Measurements from ENCODE around the gene THBS3. TPM values are rescaled to one million over a fixed set of nuclear protein-coding genes. Genes with fewer than 3 reads are reported as not detected.

Gene THBS3
- 56.6 TPM for polyA plus RNA-seq (2013, experiment 1 of 4)
- polyA plus RNA-seq (2013, experiment 2 of 4), result 55.5 TPM
- 46.8 TPM for polyA plus RNA-seq (2013, experiment 3 of 4)
- polyA plus RNA-seq (2013, experiment 4 of 4), result 51.5 TPM

DNA sequence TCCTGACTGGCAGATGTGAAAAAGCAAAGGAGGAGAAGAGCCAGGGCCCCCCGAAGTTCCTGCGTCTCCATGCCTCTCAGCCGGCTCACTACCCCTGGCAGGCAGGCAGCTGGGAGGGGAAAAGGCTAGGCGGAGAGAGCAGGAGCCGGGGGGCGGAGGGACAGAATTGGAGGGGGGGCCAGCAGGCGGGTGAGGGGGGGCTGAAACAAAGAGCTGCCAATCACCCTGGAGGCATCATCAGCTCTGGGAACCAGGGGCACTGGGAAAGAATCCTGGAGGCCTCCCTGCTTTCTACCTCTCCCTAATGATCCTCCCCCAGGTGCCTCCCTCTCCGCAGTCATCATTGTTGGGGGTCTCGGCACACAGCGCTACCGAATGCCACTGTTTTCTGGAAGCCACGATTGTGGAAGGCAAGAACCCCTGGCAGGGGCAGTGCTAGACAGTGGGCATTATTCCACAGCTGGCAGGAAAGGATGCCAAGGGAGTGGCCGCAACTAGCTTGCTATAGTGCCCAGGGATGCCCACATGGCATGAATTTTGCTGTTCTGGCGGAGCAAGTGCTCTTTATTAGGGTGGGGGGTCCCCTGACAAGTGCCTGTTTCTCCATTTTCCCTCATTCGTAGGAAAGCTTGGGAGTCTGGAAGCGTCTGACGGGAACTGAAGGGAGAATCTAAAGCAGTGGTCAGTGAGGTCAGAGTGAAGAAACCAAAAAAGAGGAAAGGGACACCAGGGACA lies at the start of gene THBS3:
TSS of gene THBS3 (minus strand) at position 92 of the 735 bp plus-strand sequence. CDS start at position 71, 21 bp downstream.
- Histone ChIP-seq H3K4me1 (ENCODE audit: control insufficient read depth, insufficient read depth, low read length) (peaks cover 23% of the 10 kb centered on the region), H3K9me3 (ENCODE audit: control insufficient read depth, low read length) (no peaks in the 10 kb centered on the region), H3K27me3 (ENCODE audit: control insufficient read depth, insufficient read depth, low read length, poor library complexity, severe bottlenecking) (no peaks in the 10 kb centered on the region), H3K36me3 (ENCODE audit: control insufficient read depth, insufficient read depth, low read length) (no peaks in the 10 kb centered on the region), H3K27ac (ENCODE audit: insufficient read depth, low read depth, low read length, poor library complexity, severe bottlenecking) (peak within 1 kb of the TSS; percentile 100), H3K4me3 (ENCODE audit: insufficient read depth, low read depth, low read length) (peak within 1 kb of the TSS; percentile 94)
- 6% methylated on average over 17 of the region's 17 CpGs for WGBS, 2 experiments

DNA sequence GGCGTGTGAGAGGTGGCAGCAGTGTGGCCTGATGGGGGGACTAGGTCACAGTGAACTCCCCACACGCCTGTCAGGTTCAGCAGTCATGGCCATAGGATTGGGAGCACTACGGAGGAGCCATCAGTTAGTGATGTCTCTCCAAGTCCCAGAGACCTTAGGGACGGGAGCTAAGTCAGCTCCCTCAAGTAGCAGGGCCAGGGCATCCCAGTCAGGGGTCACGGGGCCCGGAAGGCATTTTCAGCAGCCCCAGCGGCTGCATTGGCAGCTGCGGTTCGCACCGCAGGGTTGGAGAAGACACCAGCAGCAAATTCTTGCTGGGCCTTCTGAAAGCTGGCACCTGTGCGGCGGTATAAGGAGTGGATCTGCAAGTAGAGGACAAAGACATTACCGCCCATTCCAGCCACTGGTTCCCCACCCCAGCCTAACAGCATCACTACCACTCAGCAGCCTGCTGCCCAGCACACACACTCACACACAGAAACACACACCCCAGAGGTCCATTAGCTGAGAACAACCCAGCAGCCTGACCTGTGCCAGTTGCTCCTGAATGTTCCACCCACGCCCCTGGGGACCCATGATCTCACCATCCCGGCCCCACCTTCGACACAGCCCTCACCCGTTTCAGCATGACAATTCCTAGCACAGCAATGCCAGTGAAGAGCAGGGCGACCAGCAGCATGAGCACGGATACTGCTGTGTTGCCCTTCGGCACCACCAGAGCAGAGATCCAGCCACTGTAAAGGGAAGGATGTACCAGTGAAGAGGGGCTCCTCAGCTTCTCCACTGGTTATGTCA lies 48.6 kb upstream of the THBS3 start:
- Histone ChIP-seq H3K4me3 (ENCODE audit: insufficient read depth, low read depth, low read length) (peak overlapping the region; percentile 72), H3K9me3 (ENCODE audit: control insufficient read depth, low read length) (no peaks in the 10 kb centered on the region), H3K36me3 (ENCODE audit: control insufficient read depth, insufficient read depth, low read length) (peaks cover 9% of the 10 kb centered on the region), H3K4me1 (ENCODE audit: control insufficient read depth, insufficient read depth, low read length) (peaks cover 23% of the 10 kb centered on the region), H3K27ac (ENCODE audit: insufficient read depth, low read depth, low read length, poor library complexity, severe bottlenecking) (no peak overlapping the region), H3K27me3 (ENCODE audit: control insufficient read depth, insufficient read depth, low read length, poor library complexity, severe bottlenecking) (no peaks in the 10 kb centered on the region)
- WGBS, 2 experiments, result 89 to 90% methylated on average over 20 of the region's 20 CpGs

DNA sequence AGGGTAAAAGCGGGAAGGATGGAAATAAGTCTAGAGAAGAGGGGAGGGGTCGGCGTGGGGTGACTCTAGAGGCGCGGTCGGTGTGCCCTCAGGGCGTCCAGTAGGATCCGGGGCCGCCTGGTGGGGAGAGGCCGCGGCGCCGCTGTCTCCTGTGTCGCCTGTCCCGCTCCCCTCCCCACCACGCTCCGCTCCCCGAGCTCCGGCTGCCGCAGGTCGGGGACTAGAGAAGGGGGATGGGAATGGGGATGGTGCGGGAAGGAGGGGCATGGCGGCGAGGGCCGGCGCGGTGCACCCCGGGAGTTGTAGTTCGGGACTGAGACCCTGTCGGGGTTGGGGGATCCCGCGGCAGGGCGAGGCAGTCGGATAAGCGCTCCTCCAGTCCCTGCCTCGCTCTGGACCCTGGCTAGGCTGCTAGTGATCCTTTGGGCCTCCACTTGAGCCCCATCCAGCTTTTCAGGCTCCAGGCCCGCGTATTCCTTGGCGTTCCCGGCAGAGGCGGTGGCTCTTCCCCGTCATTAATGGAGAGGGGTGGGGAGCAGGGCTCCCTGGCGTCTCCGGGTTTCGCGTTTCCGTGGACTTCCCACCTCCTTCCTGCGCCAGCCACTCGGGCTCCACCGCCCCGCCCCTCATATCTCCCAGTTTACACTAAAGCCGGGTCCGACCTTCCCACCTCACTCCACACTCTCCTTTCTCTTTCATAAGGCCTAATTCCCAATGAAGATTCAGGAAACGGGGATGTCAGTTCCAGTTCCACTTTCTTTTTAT lies 47.7 kb upstream of the THBS3 start, which contains the start of gene ENTREP3:
TSS of gene ENTREP3 (minus strand) at position 241 of the 765 bp plus-strand sequence. CDS start 606 bp downstream, outside the sequence.
- Histone ChIP-seq H3K27ac (ENCODE audit: insufficient read depth, low read depth, low read length, poor library complexity, severe bottlenecking) (no peak within 1 kb of the TSS), H3K36me3 (ENCODE audit: control insufficient read depth, insufficient read depth, low read length) (peaks cover 9% of the 10 kb centered on the region), H3K4me1 (ENCODE audit: control insufficient read depth, insufficient read depth, low read length) (peaks cover 23% of the 10 kb centered on the region), H3K27me3 (ENCODE audit: control insufficient read depth, insufficient read depth, low read length, poor library complexity, severe bottlenecking) (no peaks in the 10 kb centered on the region), H3K4me3 (ENCODE audit: insufficient read depth, low read depth, low read length) (peak within 1 kb of the TSS; percentile 72), H3K9me3 (ENCODE audit: control insufficient read depth, low read length) (no peaks in the 10 kb centered on the region)
- WGBS, 2 experiments, result 4% methylated on average over 54 of the region's 54 CpGs

DNA sequence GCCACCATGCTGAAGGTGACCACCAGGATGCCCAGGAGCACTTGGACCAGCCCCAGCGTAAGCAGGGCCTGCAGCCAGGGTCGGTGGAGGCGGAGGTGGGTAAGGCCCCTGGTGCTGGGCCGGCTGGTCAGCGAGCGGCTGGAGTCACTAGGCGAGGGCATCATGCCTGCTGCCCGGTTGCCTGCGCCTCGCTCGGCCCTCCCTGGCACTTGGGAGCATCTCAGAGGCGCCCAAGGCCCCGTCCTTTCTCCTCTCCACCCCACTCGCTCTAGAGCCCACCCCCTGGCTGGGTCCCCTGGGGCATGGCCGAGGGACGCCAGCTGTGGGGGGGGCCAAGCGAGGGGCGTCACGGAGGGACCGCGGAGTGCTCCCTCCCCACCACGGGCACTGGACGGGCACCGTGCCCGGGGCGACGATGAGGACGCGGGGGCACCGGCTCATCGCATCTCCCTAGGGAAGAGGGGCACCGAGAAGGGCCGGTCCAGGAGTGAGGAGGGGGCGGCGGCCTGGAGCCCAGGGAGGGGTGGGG lies 47.1 kb upstream of the THBS3 start:
- Histone ChIP-seq H3K36me3 (ENCODE audit: control insufficient read depth, insufficient read depth, low read length) (peaks cover 9% of the 10 kb centered on the region), H3K4me3 (ENCODE audit: insufficient read depth, low read depth, low read length) (peak overlapping the region; percentile 72), H3K27ac (ENCODE audit: insufficient read depth, low read depth, low read length, poor library complexity, severe bottlenecking) (no peak overlapping the region), H3K9me3 (ENCODE audit: control insufficient read depth, low read length) (no peaks in the 10 kb centered on the region), H3K27me3 (ENCODE audit: control insufficient read depth, insufficient read depth, low read length, poor library complexity, severe bottlenecking) (no peaks in the 10 kb centered on the region), H3K4me1 (ENCODE audit: control insufficient read depth, insufficient read depth, low read length) (peaks cover 23% of the 10 kb centered on the region)
- 13 to 14% methylated on average over 35 of the region's 35 CpGs for WGBS, 2 experiments

DNA sequence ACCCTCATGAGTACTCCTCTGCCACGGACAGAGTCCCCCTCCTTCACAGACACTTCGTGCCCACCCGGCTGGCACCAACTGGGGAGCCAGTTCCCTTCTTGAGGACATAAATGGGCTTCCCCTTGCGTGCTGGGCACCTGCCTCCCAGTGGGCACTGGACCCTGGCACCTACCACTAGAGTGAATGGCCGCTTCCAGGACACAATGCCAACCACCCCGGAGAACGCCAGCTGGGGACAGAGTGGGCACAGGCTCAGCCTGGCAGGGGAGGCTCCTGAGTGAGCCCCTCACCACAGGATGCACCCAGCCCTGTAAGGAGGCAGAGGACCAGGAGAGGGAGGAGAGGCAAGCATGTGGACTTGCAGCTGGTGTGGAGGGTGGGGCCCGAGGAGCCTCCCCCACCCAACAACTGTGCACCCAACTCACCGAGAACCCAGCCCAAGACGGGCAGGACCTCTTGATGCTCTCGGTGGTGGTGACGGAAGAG lies 46.6 kb upstream of the THBS3 start:
- no peaks in the 10 kb centered on the region for H3K9me3 ChIP-seq (ENCODE audit: control insufficient read depth, low read length)
- H3K27me3 ChIP-seq (ENCODE audit: control insufficient read depth, insufficient read depth, low read length, poor library complexity, severe bottlenecking), result no peaks in the 10 kb centered on the region
- H3K36me3 ChIP-seq (ENCODE audit: control insufficient read depth, insufficient read depth, low read length), result peaks cover 4% of the 10 kb centered on the region
- whole genome bisulfite sequencing, 2 experiments, result 80 to 83% methylated on average over 12 of the region's 12 CpGs
- no peak overlapping the region for H3K27ac ChIP-seq (ENCODE audit: insufficient read depth, low read depth, low read length, poor library complexity, severe bottlenecking)
- H3K4me3 ChIP-seq (ENCODE audit: insufficient read depth, low read depth, low read length), result peak overlapping the region; percentile 72
- H3K4me1 ChIP-seq (ENCODE audit: control insufficient read depth, insufficient read depth, low read length), result peaks cover 23% of the 10 kb centered on the region

DNA sequence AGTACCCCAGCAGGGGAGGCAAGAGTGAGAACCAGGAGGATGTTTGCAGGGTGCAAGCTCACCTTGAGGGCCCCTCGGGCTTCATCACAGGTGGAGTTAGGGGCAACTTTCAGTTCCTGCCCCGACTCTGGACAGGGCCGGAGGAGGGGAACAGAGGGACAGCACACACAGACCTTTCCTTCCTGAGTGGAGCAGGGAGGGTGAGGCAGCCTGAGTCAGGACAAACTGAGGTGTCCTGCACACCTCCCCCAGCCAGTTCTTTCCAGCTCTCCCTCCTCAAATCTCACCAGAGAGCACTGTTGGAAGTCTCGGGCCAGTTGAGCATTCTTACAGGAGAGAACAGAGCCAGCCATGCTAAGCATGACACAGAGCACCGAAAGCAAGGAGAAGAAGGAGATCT lies 46.1 kb upstream of the THBS3 start:
- Histone ChIP-seq H3K27ac (ENCODE audit: insufficient read depth, low read depth, low read length, poor library complexity, severe bottlenecking) (no peak overlapping the region), H3K9me3 (ENCODE audit: control insufficient read depth, low read length) (no peaks in the 10 kb centered on the region), H3K4me3 (ENCODE audit: insufficient read depth, low read depth, low read length) (peak overlapping the region; percentile 72), H3K36me3 (ENCODE audit: control insufficient read depth, insufficient read depth, low read length) (peaks cover 4% of the 10 kb centered on the region), H3K27me3 (ENCODE audit: control insufficient read depth, insufficient read depth, low read length, poor library complexity, severe bottlenecking) (no peaks in the 10 kb centered on the region), H3K4me1 (ENCODE audit: control insufficient read depth, insufficient read depth, low read length) (peaks cover 23% of the 10 kb centered on the region)
- WGBS, 2 experiments, result 90 to 92% methylated on average over 5 of the region's 5 CpGs

DNA sequence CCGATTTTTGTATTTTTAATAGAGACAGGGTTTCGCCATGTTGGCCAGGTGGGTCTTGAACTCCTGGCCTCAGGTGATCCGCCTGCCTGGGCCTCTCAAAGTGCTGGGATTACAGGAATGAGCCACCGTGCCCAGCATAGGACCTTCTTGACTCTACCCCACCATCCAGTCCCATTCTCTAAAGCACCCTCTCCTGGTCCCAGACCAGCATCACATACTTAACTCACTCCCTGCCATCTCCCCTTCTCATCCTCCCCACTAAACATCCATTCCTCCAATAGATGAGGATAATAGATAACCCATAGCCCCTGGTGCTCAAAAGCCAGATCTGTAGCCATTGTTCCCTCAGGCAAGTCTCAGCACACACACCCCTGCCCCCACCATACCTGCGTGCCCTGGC lies 45.5 kb upstream of the THBS3 start:
- peaks cover 23% of the 10 kb centered on the region for H3K4me1 ChIP-seq (ENCODE audit: control insufficient read depth, insufficient read depth, low read length)
- no peaks in the 10 kb centered on the region for H3K27me3 ChIP-seq (ENCODE audit: control insufficient read depth, insufficient read depth, low read length, poor library complexity, severe bottlenecking)
- no peaks in the 10 kb centered on the region for H3K9me3 ChIP-seq (ENCODE audit: control insufficient read depth, low read length)
- H3K36me3 ChIP-seq (ENCODE audit: control insufficient read depth, insufficient read depth, low read length), result peaks cover 8% of the 10 kb centered on the region
- 83 to 89% methylated on average over 5 of the region's 5 CpGs for WGBS, 2 experiments
- H3K4me3 ChIP-seq (ENCODE audit: insufficient read depth, low read depth, low read length), result no peak overlapping the region
- no peak overlapping the region for H3K27ac ChIP-seq (ENCODE audit: insufficient read depth, low read depth, low read length, poor library complexity, severe bottlenecking)

DNA sequence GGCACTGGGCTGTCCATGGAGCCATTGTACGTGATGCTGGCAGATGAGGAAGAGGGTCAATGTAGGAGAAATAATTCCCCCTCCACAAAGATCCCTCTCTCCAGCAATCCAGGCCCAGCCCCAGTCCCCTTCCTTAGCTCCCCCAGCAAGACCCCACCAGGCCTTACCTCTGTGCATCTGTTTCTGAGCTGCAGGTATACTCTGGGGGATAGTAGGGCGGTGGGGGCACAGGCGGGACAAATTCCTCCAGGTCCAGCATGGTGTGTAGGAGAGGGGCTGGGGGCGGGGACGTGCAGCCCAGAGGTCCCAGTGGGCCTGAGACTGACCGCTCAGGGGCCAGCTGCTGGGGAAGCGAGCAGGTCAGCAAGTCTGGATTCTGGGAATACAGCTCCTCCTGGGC lies 43.9 kb upstream of the THBS3 start:
- Histone ChIP-seq H3K9me3 (ENCODE audit: control insufficient read depth, low read length) (no peaks in the 10 kb centered on the region), H3K4me3 (ENCODE audit: insufficient read depth, low read depth, low read length) (no peak overlapping the region), H3K36me3 (ENCODE audit: control insufficient read depth, insufficient read depth, low read length) (peaks cover 14% of the 10 kb centered on the region), H3K4me1 (ENCODE audit: control insufficient read depth, insufficient read depth, low read length) (peaks cover 23% of the 10 kb centered on the region), H3K27me3 (ENCODE audit: control insufficient read depth, insufficient read depth, low read length, poor library complexity, severe bottlenecking) (no peaks in the 10 kb centered on the region), H3K27ac (ENCODE audit: insufficient read depth, low read depth, low read length, poor library complexity, severe bottlenecking) (no peak overlapping the region)
- WGBS, 2 experiments, result 92 to 93% methylated on average over 7 of the region's 7 CpGs

DNA sequence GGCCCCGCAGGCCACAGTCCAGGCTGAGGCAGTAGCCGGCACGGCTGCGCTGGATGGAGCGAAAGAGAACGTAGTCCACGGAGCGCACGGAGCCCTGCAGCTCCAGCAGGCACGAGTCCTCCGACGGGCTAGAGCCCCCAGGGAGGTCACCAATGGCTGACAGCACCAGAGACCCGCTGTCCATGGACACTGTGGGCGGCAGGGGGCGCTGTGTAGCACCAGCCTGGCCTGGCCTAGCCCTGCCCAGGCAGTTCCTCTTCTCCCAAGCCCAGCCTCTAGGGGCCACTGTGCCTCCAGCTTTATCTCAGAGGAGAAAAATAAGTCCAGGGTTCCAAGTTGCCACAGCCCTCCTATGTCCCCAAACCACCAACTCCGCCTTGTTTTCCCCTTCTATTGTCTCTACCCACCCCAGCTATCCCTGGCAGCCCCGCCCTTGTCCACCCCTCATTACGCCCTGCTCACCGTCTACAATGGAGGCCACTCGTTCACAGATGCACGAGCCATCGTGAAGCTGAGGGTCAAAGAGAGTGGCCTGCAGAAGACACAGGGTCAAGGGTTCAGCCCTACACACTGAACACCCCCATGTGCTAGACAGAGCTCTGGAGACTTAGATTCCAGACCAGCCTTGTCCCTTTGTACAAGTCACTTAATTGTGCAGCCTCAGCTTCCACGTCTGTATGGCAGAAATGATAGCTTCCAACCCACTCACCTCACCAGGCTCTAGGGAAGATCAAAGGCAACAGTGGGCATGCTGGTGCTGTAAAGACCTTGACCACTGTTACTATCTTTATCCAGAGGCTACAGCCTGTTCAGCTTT lies 43.1 kb upstream of the THBS3 start:
- 24 to 25% methylated on average over 23 of the region's 23 CpGs for WGBS, 2 experiments
- H3K4me3 ChIP-seq (ENCODE audit: insufficient read depth, low read depth, low read length), result peak overlapping the region; percentile 32
- no peak overlapping the region for H3K27ac ChIP-seq (ENCODE audit: insufficient read depth, low read depth, low read length, poor library complexity, severe bottlenecking)
- H3K9me3 ChIP-seq (ENCODE audit: control insufficient read depth, low read length), result no peaks in the 10 kb centered on the region
- H3K27me3 ChIP-seq (ENCODE audit: control insufficient read depth, insufficient read depth, low read length, poor library complexity, severe bottlenecking), result no peaks in the 10 kb centered on the region
- H3K36me3 ChIP-seq (ENCODE audit: control insufficient read depth, insufficient read depth, low read length), result peaks cover 14% of the 10 kb centered on the region
- H3K4me1 ChIP-seq (ENCODE audit: control insufficient read depth, insufficient read depth, low read length), result peaks cover 20% of the 10 kb centered on the region
